Upper lobe of left lung (tissue), 6 donors: ENCODE results near the gene TLR9. TPM values are rescaled to one million over a fixed set of nuclear protein-coding genes. Genes with fewer than 3 reads are reported as not detected.

ENCODE experiments used
- ATAC-seq, 2 donors: fragments of 200-7000 bp; cut with Tn5 transposase; one replicate each; pipeline ENCODE4 v1.9.1; 2022; ENCODE audit warnings: mild to moderate bottlenecking in 2 of 2, moderate library complexity in 2 of 2; ENCODE audit not compliant: low FRiP score in 2 of 2
- DNase-seq, 2 donors: peaks; one replicate each; pipeline ENCODE4 v3.0.0-alpha.2; 2019 to 2020
- H3K27ac ChIP-seq, 4 donors: fragments of 200-600 bp; sonication (generic); one replicate each; pipeline ENCODE4 v1.5.1; 2016 to 2019
- H3K27me3 ChIP-seq, 4 donors: fragments of 200-600 bp; sonication (generic); one replicate each; pipeline ENCODE4 v1.5.1; 2017 to 2019
- H3K36me3 ChIP-seq, 4 donors: fragments of 200-600 bp; sonication (generic); one replicate each; pipeline ENCODE4 v1.5.1; 2016 to 2019
- H3K4me1 ChIP-seq, 4 donors: fragments of 200-600 bp; sonication (generic); one replicate each; pipeline ENCODE4 v1.5.1; 2018 to 2019
- H3K4me3 ChIP-seq, 4 donors: fragments of 200-600 bp; sonication (generic); one replicate each; pipeline ENCODE4 v1.5.1; 2017 to 2019; ENCODE audit warnings: mild to moderate bottlenecking in 2 of 4, moderate library complexity in 1 of 4
- H3K9me3 ChIP-seq, 4 donors: fragments of 200-600 bp; sonication (generic); one replicate each; pipeline ENCODE4 v1.5.1; 2018 to 2019
- EP300 ChIP-seq, 4 donors: sonication (generic); formaldehyde crosslinking; IDR thresholded peaks; one replicate each; pipeline ENCODE4 v1.5.1; 2017; ENCODE audit warnings: antibody characterized with exemption in 4 of 4, control low read depth in 2 of 4
- POLR2A ChIP-seq, 4 donors: fragments of 450-650 bp; IDR thresholded peaks; one replicate each; pipeline ENCODE4 v1.5.1; 2016 to 2017; ENCODE audit warnings: antibody characterized with exemption in 4 of 4, mild to moderate bottlenecking in 2 of 4
- POLR2AphosphoS5 ChIP-seq, 2 donors: sonication (generic); formaldehyde crosslinking; IDR thresholded peaks; one replicate each; pipeline ENCODE4 v1.5.1; 2017; ENCODE audit warnings: antibody characterized with exemption in 2 of 2
- WGBS, 2 donors: methylation state at CpG; one replicate each; pipeline ENCODE4 v1.1.5; 2017 to 2018; 5-methylcytosine and 5-hydroxymethylcytosine counted together
- total RNA-seq, 6 donors: library from RNA; depleted of rRNA in 4 of 6; stranded (reverse); fragments of >200 nt in 4 of 6; gene quantifications; one replicate each; pipeline versions ENCODE4 v1.1.0 to v1.2.1, GENCODE V29; 2016 to 2021
- TF ChIP-seq, protein P1 (sequence below), 6 experiments: fragments of 450-650 bp in 4 of 6; fragments of 200-600 bp in 2 of 6; sonication (generic) in 2 of 6; IDR thresholded peaks; one replicate each; pipeline ENCODE4 v1.5.1; 2016 to 2019; ENCODE audit warnings: antibody characterized with exemption in 6 of 6
- donor health status: DM: no; HTN: no; CAD: no; lungs with moderate emphysema.
- donor health status: DM: no; HTN: yes; CAD: no; lungs with severe emphysema.

Gene TLR9
- total RNA-seq, 6 donors from 2014 or later, result 0.29 to 1.1 TPM; not detected in 4

DNA sequence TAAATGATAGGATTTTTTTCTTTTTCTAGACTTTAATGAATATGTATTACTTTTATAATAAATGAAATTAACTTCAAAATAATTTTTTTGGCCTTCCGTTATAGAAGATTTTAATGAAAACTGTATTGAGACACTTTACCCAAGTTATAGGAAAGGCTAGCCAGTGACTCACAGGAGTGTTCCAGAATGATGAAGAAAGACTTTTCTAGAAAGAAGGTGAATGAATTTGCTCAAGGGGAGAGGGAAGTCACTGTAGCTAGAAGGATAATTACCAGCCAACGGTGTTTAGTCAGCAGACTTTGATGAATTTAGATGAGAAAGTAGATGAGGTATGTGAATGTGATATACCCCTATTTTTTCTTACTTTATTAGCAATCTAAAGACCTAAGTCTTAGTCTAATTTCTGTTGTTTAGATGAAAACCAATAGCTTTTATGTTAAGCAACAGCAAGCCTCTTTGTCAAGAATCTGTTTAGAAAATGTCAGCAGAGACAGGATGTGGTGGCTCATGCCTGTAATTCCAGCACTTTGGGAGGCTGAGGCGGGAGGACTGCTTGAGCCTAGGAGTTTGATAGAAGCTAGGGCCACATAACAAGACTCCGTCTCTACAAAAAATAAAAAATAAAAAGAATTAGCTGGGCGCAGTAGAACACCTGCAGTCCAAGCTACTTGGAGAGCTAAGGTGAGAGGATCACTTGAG is 24.3 kb downstream of the TLR9 start:
- DNase-seq (peak in 1 of 2 donors; percentile 67), ATAC-seq (no peak)
- H3K4me3 ChIP-seq, result no peak overlapping the region
- TF ChIP-seq EP300 (IDR thresholded peaks at IDR 0.05) (no peak), POLR2A (IDR thresholded peaks at IDR 0.05) (no peak), POLR2AphosphoS5 (IDR thresholded peaks at IDR 0.05) (no peak)
- TF ChIP-seq, protein P1, sequence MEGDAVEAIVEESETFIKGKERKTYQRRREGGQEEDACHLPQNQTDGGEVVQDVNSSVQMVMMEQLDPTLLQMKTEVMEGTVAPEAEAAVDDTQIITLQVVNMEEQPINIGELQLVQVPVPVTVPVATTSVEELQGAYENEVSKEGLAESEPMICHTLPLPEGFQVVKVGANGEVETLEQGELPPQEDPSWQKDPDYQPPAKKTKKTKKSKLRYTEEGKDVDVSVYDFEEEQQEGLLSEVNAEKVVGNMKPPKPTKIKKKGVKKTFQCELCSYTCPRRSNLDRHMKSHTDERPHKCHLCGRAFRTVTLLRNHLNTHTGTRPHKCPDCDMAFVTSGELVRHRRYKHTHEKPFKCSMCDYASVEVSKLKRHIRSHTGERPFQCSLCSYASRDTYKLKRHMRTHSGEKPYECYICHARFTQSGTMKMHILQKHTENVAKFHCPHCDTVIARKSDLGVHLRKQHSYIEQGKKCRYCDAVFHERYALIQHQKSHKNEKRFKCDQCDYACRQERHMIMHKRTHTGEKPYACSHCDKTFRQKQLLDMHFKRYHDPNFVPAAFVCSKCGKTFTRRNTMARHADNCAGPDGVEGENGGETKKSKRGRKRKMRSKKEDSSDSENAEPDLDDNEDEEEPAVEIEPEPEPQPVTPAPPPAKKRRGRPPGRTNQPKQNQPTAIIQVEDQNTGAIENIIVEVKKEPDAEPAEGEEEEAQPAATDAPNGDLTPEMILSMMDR (IDR thresholded peaks at IDR 0.05), result no peak
- 70 to 72% methylated on average over 5 of the region's 5 CpGs for WGBS, 2 donors
- peak overlapping the region in 3 of 4 donors; percentile 8 to 98 (median 66) for H3K27ac ChIP-seq
- H3K4me1 ChIP-seq, result peaks cover 41 to 87% (median 60%) of the 10 kb centered on the region in 4 donors
- no peaks in the 10 kb centered on the region for H3K9me3 ChIP-seq
- H3K27me3 ChIP-seq, result no peaks in the 10 kb centered on the region
- peaks cover 34 to 52% (median 38%) of the 10 kb centered on the region in 4 donors for H3K36me3 ChIP-seq

DNA sequence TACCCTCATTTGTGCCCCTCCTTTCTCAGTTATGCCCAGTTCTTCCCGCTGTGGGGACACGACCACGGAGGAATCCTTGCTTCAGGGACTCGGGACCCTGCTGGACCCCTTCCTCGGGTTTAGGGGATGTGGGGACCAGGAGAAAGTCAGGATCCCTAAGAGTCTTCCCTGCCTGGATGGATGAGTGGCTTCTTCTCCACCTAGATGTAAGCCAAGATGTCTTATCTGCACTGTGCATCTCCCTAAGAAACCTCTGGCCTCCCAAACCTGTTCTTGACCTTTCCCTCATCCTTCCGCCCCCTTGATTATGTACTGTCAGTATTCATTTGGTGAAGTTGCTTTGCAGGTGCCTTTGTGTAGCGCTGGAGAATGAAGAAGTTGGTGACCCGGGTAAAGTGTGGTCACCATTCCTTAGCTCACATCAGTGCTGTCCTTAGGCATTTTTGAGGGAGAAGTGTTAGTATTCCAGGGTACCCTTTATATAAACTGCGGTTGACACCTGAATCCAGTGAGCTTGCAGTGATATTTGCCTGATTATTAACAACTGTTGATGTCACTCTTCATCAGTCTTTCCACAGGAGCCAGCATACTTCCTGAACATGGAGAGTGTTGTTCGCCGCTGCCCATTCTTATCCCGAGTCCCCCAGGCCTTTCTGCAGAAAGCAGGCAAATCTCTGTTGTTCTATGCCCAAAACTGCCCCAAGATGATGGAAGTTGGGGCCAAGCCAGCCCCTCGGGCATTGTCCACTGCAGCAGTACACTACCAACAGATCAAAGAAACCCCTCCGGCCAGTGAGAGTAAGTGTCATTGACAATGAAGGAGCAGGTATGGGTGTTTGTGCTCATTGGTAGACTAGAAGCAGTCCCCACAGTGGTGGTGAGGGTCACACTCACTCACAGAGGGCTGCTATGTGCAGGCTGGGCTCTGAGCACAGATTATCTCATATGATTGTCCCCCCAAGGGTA is 26.5 kb downstream of the TLR9 start:
- Histone ChIP-seq H3K4me3 (peak overlapping the region; percentile 88 to 96 (median 92)), H3K27me3 (no peaks in the 10 kb centered on the region), H3K36me3 (peaks cover 15 to 30% (median 17%) of the 10 kb centered on the region in 4 donors), H3K27ac (peak overlapping the region; percentile 89 to 98 (median 93)), H3K4me1 (peaks cover 60 to 87% (median 75%) of the 10 kb centered on the region in 4 donors), H3K9me3 (no peaks in the 10 kb centered on the region)
- DNase-seq (no peak), ATAC-seq (no peak)
- TF ChIP-seq POLR2A (IDR thresholded peaks at IDR 0.05) (no peak), POLR2AphosphoS5 (IDR thresholded peaks at IDR 0.05) (no peak)
- 28 to 36% methylated on average over 14 of the region's 14 CpGs for WGBS, 2 donors

DNA sequence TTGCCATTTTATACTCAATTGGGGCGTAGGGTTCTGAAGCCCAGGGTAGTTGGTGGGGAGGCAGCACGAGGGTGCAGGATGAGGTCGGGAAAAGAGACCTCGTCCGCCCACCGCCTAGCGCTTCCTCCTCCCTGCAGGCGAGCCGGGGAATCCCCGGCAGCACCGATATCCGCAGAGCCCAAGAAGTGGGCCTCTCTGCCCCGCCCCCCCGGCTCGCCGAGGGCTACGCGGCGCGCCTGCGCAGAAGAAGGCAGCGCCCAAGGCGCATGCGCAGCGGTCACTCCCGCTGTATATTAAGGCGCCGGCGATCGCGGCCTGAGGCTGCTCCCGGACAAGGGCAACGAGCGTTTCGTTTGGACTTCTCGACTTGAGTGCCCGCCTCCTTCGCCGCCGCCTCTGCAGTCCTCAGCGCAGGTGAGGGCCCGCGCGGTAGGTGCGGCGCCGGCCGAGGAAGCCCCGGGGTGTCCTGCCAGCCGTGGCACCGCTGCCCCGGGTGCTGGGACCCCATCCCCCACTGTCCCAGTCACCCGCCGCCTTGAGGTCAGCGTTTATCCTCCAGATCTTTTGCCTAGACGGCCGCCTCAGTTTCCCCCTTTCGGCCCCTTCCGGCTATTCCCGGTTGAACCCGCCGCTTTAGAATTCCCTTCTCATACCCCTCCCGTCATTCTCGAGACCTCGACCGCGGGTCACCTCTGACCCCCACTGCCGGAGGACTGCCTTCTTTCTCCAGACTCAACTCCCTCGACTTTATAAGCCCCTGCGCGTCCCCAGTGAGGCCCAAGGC is 27.4 kb downstream of the TLR9 start, which contains the start of gene ALAS1:
ALAS1 (plus strand) TSS at position 319 of the 784 bp plus-strand sequence. CDS start 1,082 bp downstream, outside the sequence.
- TF ChIP-seq POLR2A (IDR thresholded peaks at IDR 0.05) (peak in 3 of 4 donors; percentile 85 to 99 (median 99)), POLR2AphosphoS5 (IDR thresholded peaks at IDR 0.05) (peak; percentile 87 to 98), EP300 (IDR thresholded peaks at IDR 0.05) (no peak)
- TF ChIP-seq, protein P1 (IDR thresholded peaks at IDR 0.05), result peak; percentile 7 to 70 (median 45)
- Histone ChIP-seq H3K36me3 (peaks cover 7 to 21% (median 8%) of the 10 kb centered on the region in 4 donors), H3K4me1 (peaks cover 60 to 83% (median 76%) of the 10 kb centered on the region in 4 donors), H3K27me3 (no peaks in the 10 kb centered on the region), H3K27ac (peak within 1 kb of the TSS; percentile 89 to 98 (median 93)), H3K9me3 (no peaks in the 10 kb centered on the region), H3K4me3 (peak within 1 kb of the TSS; percentile 88 to 96 (median 92))
- WGBS, 2 donors, result 1 to 2% methylated on average over 23 to 32 of the region's 71 CpGs
- ATAC-seq, result peak; percentile 85 to 93
- DNase-seq, result peak; percentile 94 to 99

DNA sequence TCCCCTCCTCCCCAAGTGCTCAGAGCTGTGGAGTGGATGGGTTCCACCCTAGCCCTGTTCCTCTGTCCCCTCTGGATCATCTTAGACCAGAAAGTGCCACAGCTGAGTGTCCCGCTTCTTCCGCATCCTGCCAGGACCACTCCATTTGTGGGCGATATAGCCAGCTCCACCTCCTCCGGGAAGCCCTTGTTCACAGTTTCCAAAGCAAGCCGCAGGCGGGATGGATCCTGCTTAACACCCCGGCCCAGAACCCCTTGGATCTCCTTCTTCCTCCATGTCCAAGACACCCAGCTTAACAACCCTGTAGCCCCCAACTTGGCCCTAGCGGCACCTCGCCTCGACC is 28.0 kb downstream of the TLR9 start:
- H3K4me1 ChIP-seq, result peaks cover 60 to 80% (median 75%) of the 10 kb centered on the region in 4 donors
- H3K4me3 ChIP-seq, result peak overlapping the region; percentile 88 to 96 (median 92)
- H3K27me3 ChIP-seq, result no peaks in the 10 kb centered on the region
- WGBS, 2 donors, result 43 to 47% methylated on average over 10 of the region's 10 CpGs
- no peak for DNase-seq
- TF ChIP-seq EP300 (IDR thresholded peaks at IDR 0.05) (no peak), POLR2A (IDR thresholded peaks at IDR 0.05) (no peak), POLR2AphosphoS5 (IDR thresholded peaks at IDR 0.05) (no peak)
- no peaks in the 10 kb centered on the region for H3K9me3 ChIP-seq
- H3K36me3 ChIP-seq, result peaks cover 2 to 15% (median 3%) of the 10 kb centered on the region in 4 donors
- no peak for ATAC-seq
- peak overlapping the region; percentile 89 to 98 (median 93) for H3K27ac ChIP-seq

DNA sequence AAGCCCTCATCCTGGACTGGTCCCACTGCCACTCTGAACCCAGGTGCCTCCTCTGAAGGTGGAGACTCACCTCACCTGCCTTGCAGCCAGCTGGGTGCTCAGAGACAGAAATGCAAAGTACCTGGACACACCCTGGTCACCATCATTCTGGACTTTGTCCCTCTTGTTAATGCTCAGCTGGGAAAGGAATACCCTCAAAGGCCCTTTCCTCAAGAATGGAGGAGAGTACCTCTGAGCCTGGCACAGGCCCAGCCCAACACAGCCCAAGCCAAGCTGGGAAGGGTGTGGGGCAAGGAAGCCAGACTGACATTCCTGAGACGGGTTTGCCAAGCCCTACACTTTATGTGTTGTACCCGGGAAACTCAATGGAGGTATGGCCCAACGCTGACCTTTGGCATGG is 28.5 kb downstream of the TLR9 start:
- WGBS, 2 donors, result 24 to 44% methylated on average over 3 of the region's 3 CpGs
- DNase-seq (peak; percentile 77 to 87), ATAC-seq (peak in 1 of 2 donors; percentile 82)
- H3K9me3 ChIP-seq, result no peaks in the 10 kb centered on the region
- H3K27ac ChIP-seq, result peak overlapping the region; percentile 89 to 98 (median 93)
- peaks cover 0 to 10% (median 0%) of the 10 kb centered on the region in 4 donors for H3K36me3 ChIP-seq
- TF ChIP-seq, protein P1 (IDR thresholded peaks at IDR 0.05), result no peak
- TF ChIP-seq EP300 (IDR thresholded peaks at IDR 0.05), result peak in 1 of 4 donors; percentile 30
- H3K4me3 ChIP-seq, result no peak overlapping the region
- H3K4me1 ChIP-seq, result peaks cover 60 to 75% (median 72%) of the 10 kb centered on the region in 4 donors
- no peaks in the 10 kb centered on the region for H3K27me3 ChIP-seq
